ENCODE data around the gene TMEM128.

- TF ChIP-seq POLR2A (IDR thresholded peaks at IDR 0.05; ENCODE audit: low read length) (no peak), GATA1 (IDR thresholded peaks at IDR 0.05; ENCODE audit: low read depth, low read length) (no peak)
Observed at GRCh38 chr4:4288098-4288497, 40.1 kb upstream of the TMEM128 start.

Measured in erythroblast (primary cell).